ENCODE data around the gene NUDT14. TPM values are rescaled to one million over a fixed set of nuclear protein-coding genes. Genes with fewer than 3 reads are reported as not detected.

NUDT14 gene
- total RNA-seq, 1 donor from 2014 or later = 87.4 TPM

GRCh38 chr14:105161964-105162668, 19.0 kb downstream of the NUDT14 start:
- Histone ChIP-seq H3K36me3 (ENCODE audit: control insufficient read depth, insufficient read depth, low read length) (no peaks in the 10 kb centered on the region), H3K4me3 (ENCODE audit: low read depth, low read length) (no peak overlapping the region), H3K27me3 (ENCODE audit: control insufficient read depth, insufficient read depth, low read length) (peaks cover 10% of the 10 kb centered on the region)
- DNase-seq (ENCODE audit: low read depth) = no peak
- no peak for TF ChIP-seq CTCF (IDR thresholded peaks at IDR 0.05; ENCODE audit: insufficient read depth, low read length, poor library complexity, severe bottlenecking)

- Histone ChIP-seq H3K36me3 (ENCODE audit: control insufficient read depth, insufficient read depth, low read length) (no peaks in the 10 kb centered on the region), H3K4me3 (ENCODE audit: low read depth, low read length) (no peak overlapping the region), H3K27me3 (ENCODE audit: control insufficient read depth, insufficient read depth, low read length) (peaks cover 3% of the 10 kb centered on the region)
- no peak for DNase-seq (ENCODE audit: low read depth)
- no peak for TF ChIP-seq CTCF (IDR thresholded peaks at IDR 0.05; ENCODE audit: insufficient read depth, low read length, poor library complexity, severe bottlenecking)
Observed at GRCh38 chr14:105161309-105161708, 19.8 kb downstream of the NUDT14 start.

- no peak for DNase-seq (ENCODE audit: low read depth)
- Histone ChIP-seq H3K4me3 (ENCODE audit: low read depth, low read length) (no peak overlapping the region), H3K36me3 (ENCODE audit: control insufficient read depth, insufficient read depth, low read length) (no peaks in the 10 kb centered on the region), H3K27me3 (ENCODE audit: control insufficient read depth, insufficient read depth, low read length) (peaks cover 3% of the 10 kb centered on the region)
- TF ChIP-seq CTCF (IDR thresholded peaks at IDR 0.05; ENCODE audit: insufficient read depth, low read length, poor library complexity, severe bottlenecking) = no peak
Observed at GRCh38 chr14:105160776-105161175, 20.3 kb downstream of the NUDT14 start.

GRCh38 chr14:105159344-105159743, 21.8 kb downstream of the NUDT14 start:
- Histone ChIP-seq H3K4me3 (ENCODE audit: low read depth, low read length) (no peak overlapping the region), H3K27me3 (ENCODE audit: control insufficient read depth, insufficient read depth, low read length) (no peaks in the 10 kb centered on the region), H3K36me3 (ENCODE audit: control insufficient read depth, insufficient read depth, low read length) (no peaks in the 10 kb centered on the region)
- no peak for TF ChIP-seq CTCF (IDR thresholded peaks at IDR 0.05; ENCODE audit: insufficient read depth, low read length, poor library complexity, severe bottlenecking)
- no peak for DNase-seq (ENCODE audit: low read depth)

- DNase-seq (ENCODE audit: low read depth) = no peak
- H3K27me3 ChIP-seq (ENCODE audit: control insufficient read depth, insufficient read depth, low read length) = no peaks in the 10 kb centered on the region
- H3K36me3 ChIP-seq (ENCODE audit: control insufficient read depth, insufficient read depth, low read length) = no peaks in the 10 kb centered on the region
- TF ChIP-seq CTCF (IDR thresholded peaks at IDR 0.05; ENCODE audit: insufficient read depth, low read length, poor library complexity, severe bottlenecking) = no peak
- no peak overlapping the region for H3K4me3 ChIP-seq (ENCODE audit: low read depth, low read length)
Observed at GRCh38 chr14:105158794-105159193, 22.3 kb downstream of the NUDT14 start.

GRCh38 chr14:105157872-105158271, 23.2 kb downstream of the NUDT14 start:
- TF ChIP-seq CTCF (IDR thresholded peaks at IDR 0.05; ENCODE audit: insufficient read depth, low read length, poor library complexity, severe bottlenecking) = no peak

More at GRCh38 chr14:105157872-105158271, 23.2 kb downstream of the NUDT14 start:
- Histone ChIP-seq H3K36me3 (ENCODE audit: control insufficient read depth, insufficient read depth, low read length) (no peaks in the 10 kb centered on the region), H3K27me3 (ENCODE audit: control insufficient read depth, insufficient read depth, low read length) (no peaks in the 10 kb centered on the region), H3K4me3 (ENCODE audit: low read depth, low read length) (no peak overlapping the region)
- no peak for DNase-seq (ENCODE audit: low read depth)

All from kidney epithelial cell (primary cell).